GM18517 (cell line): ENCODE data around the gene GTPBP3.

ENCODE experiments used
- ATAC-seq: cut with Tn5 transposase; IDR thresholded peaks from one replicate; pipeline ENCODE4 v1.9.1; 2021; ENCODE audit warnings: mild to moderate bottlenecking, moderate library complexity; ENCODE audit not compliant: unreplicated experiment

GTPBP3 gene

DNA sequence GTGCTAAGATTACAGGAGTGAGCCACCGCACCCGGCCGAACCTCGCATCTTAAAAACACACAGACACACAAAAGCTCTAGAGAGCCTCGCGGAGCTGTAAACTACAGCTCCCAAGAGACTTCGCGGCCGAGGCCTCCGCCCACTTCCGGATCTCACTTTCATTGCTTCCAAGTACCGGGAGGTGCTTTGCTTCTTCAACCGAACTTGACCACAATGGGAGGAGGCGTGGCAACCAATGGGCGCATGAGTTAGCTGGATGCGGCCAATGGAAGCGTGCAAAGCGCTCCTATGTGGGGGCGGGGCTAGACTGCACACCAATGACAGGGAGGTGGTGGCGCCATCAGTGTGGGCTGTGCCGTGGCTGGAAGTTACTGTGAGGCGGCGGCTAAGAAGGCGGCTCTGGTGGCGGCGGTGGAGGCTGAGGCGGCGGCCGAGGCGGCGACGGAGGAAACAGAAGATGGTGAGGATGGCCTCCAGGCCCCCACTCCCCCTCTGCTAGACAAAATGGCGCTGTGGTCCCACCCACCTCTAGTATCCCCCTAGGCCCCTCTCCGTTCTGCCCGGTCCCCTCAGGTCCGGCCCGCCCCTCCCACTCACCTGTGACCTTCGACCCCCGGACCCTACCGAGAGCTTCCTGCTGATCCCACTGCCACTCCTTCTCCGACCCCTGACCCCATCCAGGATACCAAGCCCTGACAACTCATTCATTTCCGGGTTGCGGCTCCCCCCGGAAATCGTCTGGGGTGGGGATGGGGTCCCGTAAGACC, 28.0 kb upstream of the GTPBP3 start, which contains the start of gene DDA1:
Gene DDA1, plus strand, starts transcription at position 366 of the 767 bp plus-strand sequence. Its CDS starts 92 bp downstream, at position 458.
- peak; percentile 47 for ATAC-seq

DNA sequence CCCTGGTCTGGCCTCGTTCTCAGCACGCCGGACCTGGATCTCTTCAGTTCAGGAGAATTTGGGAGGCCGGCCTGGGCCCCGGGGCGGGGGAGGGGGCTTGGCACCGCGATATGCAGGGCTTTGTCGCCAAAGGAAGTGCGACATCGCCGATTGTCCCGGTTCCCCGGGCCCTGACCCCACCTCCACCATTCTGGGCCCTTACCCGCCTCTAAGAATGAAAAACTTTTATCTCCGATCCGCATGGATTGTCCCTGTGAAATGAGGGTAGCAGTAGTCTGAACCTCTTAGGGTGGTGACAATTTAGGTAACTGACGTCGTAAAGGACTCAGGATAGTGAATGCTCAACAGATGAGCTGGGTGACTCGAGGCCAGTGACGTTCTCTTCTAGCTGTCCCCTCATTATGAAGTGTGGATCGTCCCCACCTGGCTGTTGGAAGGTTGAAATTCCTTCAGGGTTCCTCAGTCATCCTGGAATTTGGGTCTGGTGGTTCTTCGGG, 27.3 kb upstream of the GTPBP3 start:
- ATAC-seq = no peak

DNA sequence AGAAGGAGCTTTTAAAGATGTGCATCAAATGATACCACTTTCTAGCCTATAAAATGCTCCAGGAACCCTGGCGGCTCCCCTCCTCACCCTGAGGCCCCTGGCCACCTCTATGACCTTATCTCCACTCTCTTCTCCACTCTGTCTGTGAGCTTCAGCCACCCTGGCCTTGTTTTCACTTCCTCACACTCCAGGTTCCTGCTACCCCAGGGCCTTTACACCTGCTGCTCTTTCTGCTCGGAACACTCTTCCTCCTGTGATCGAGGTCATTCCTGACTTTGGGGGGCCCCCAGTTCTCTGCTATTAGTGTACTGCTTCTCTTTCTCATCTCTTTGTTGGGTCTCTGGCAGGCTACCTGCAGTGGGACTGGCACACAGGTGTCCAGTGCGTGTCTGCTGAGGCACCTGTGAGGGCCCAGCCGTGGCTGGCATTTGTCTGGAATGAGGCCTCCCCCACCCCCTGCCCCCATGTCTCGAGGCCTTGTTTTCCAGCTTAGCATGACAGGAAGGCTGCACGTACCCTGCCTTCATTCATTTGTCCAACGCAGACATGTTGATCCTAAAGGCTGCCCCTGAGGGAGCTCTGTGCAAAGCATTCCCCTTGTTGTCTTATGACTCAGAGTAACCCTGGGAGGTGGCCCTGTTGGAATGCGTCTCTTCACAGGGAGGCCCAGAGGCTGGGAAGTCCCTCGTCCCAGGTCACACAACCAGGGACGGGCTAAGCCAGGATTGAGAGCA, 25.7 kb upstream of the GTPBP3 start:
- ATAC-seq = no peak

DNA sequence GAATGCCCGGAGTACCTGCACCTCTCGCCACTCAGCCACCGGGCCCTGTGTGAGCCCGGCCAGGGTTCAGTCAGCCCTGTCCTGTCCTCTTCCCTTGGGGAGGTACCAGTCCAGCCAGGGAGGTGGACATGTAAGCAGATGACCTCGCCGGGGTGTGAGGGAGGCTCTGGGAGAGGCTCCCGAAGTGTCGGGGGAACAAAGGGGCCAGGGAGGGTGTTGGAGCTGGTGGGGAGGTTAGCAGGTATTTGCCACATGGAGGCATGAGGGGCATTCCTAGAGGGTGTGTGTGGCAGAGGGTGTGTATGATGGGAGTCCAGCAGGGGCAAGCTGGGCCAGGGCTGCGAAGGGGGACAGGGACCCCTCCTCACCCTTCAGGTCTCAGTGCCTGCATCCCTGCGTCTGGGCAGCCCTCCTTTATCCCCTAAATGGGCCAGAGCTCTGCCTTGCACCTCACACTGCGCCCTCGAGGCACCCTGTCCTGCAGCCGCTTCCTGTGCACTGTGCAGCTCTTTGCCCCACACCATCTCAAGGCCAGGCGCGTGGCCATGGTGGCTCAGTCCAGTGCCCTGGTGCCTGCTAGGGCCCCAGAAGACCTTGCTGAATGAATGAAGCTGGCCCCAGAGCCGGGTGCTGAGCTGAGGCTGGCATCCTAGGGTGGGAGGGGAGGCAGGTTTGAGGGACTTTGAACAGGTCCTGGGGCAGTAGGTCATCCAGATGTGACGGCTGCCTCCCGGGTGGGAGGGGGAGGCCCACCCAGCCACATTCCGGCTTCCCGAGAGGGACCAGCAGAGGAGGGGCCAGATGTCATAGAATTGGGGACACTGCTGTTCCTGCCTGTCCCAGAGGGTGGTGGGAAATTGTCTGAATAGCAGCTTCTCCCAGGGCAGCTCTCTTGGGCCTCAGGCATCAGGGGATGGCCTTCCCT, 24.9 kb upstream of the GTPBP3 start:
- no peak for ATAC-seq

DNA sequence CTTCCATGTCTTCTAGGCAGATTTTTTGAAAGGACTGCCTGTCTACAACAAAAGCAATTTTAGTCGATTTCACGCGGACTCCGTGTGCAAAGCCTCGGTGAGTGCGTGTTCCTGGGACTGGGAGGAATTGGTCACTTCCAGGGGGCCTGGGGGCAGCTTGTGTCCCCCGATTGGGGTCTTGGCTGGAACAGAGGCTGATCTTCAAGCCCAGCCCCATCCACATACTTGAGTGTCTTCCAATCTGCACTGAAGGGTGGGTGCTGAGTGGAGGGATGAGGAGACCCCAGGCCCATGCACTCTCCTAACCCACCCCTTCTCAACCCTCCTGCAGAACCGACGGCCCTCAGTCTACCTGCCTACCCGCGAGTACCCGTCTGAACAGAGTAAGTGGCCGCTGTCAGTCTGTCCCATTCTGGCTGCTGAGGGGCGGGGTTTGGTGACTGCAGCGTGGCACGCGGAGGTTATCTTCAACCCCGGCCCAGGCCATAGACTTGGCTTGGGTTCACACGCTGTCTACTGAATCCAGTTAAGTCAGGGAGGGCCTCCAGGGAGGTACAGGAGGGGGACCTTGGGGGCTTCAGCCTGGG, 23.3 kb upstream of the GTPBP3 start:
- no peak for ATAC-seq

DNA sequence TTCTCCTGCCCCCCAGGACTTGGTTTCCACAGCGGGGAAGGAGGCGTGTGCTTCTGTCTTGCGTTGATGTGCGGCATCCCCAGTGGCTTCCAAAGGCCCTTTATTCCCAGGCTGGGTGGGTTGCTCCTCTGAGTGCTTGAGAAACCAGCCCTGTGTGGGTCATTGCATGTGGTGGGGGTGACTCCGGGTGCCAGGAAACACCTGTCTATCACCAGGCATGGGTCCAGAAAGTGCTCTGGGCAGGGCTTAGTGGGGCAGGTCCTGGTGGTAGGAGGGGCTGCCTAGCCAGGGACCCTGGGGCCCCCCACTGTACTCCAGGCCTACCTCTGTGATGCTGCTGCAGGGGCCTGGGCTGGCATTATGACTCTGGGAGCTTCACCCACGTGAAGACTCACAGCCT, 18.4 kb upstream of the GTPBP3 start:
- ATAC-seq = no peak

DNA sequence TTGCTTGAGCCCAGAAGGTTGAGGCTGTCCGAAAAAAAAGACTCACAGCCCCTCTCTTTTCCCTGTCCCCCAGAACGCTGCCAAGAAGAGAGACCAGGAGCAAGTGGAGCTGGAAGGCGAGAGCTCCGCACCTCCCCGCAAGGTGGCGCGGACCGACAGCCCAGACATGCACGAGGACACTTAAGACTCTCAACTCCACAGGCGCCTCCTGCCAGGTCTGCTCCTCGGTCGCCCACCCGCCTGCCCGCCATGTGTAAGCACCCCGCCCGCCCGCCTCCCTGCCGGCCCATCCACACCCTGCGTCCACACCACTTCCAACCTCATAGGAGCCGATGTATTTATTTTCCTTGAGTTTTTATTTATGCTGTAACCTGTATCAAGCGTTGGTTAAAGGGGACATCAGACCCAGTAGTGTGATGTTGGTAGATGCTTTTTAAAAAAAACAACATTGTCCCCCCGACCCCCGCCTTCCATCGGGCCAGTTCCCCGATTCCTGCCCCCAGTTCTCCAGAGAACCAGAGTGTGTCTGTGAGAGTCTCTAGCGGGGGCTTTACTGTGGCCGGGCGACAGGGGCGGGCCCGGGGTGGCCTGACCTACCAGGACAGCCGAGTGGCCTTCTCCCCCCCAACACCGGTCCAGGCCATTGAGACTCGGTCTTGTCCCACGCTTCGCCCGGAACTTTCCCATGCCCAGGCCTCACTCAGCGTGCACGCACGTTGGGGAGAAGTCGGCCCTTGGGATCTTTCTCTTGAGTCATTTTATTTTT, 17.7 kb upstream of the GTPBP3 start:
- no peak for ATAC-seq

DNA sequence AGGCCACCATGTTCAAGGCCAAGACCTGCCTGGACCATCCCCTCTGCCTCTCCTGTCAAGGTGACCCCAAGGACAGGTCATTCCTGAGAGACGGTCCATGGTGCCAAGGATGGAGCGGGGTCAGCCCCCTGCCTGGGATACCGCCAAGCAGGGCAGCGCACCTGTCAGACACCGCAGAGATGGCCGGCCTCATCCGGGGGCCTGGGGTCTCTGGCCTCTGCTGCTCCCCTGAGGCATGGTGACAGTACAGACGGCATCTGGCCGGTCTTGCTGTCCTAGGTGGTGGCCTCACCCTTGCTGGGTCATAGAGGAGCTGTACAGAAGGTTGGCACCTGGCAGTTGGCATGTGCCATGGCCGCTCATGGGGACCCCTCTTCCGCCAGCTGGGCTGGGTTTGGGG, 16.9 kb upstream of the GTPBP3 start:
- no peak for ATAC-seq

DNA sequence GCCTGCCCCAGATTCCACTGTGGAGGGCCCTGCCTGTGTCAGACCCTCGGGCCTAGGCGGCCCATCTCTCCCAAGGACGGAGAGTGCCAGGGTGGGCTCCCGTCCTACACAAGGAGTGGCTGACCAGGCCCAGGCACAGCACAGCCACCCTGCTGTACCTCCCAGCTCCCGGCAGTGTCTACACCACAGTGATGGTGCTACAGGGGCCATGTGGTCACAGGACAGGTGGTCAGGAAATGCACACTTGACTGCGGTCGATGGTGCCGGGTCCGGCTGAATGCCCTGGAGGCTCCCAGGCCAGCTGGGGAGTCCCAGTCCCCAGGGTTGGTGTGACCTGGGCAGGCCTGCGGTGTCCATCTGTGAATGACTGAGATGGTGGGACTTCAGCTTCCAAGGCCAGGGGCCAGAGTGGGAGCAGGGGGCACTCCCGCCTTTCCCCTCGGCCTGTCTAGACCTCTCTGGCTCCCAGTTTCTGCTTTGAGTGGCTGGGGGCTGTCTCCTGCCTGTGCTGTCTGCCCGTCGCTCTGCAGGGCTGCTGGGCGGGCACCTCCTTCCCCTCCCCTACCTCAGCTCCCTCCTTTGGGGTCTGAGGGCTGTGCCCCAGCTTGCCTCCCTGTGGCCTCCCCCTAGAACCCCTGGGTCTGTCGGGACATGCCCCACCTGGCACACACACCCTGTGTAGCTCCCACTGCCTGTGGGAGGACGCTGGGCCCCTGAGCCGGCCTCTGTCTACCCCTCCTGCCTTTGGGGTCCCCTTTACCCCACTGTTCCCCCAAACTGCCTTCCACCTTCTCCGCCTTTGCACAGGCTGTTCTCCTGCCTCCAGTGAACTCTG, 15.5 kb upstream of the GTPBP3 start:
- no peak for ATAC-seq

DNA sequence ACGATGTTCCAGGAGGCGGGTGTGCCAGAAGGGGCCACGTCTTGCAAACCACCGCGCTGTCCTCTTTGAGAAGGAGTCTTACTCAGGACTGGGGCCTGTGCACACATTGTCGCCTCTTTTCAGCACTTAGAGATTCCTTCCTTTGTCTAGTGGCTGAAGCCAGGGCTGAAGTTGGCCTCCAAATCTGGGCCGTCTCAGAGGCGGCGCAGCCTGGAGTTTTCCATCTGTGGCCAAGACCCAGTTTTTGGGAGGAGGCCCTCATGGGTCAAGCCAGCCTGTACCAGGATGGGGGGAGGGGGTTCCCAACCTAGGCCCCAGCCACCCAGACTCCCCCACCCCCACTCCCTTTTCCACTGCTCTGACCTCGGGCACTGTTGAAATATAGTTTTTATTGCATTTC, 14.5 kb upstream of the GTPBP3 start:
- ATAC-seq = no peak

DNA sequence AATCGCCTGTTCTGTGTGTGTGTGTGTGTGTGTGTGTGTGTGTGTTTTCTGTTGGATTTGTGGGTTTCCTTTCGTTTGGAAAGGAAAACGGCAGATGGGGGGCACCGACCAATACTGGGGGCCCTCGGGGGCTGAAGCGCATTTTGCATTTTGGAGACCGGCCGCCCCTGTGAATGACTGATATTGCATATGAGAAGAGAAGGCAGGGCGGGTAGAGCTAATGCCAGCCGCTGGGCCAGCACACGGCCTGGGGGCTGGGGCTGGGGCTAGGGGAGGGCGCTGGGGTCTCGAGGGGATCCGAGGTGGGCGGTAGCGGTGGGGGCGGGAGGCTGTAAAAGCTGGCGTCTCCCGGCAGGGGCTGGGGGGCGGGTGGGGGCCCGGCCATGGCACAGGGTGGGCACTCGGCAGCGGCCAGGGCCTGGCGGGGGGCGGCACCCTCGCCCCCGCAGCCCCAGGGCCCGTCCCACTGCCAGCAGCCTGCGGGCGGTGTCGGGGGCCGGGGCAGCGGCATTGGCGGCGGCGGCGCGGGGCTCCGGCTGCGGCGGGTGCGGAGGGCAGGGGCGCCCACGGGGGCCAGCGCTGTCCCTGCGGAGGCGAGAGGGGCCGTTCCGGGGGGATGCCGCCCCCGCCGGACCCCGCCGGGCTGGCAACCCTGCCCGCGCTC, 13.9 kb upstream of the GTPBP3 start:
- ATAC-seq = no peak

DNA sequence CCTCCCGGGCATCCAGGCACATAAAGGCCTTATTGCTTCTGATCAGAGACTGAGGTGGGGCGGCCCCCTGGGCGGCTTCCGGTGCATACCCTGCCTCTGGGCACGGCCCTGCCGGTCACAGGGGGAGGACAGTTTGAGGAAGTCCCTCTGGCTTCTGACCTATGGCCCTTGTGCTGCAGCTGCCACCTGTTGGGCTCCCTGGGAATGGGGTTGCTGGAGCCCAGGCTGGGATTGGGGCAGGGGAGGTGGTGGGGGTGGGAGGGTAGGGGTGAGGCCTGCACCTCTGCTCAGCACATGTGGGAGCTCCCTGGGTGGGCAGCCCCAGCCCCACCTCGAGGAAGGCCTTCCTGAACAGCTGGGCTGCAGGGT, 13.4 kb upstream of the GTPBP3 start:
- ATAC-seq = no peak

DNA sequence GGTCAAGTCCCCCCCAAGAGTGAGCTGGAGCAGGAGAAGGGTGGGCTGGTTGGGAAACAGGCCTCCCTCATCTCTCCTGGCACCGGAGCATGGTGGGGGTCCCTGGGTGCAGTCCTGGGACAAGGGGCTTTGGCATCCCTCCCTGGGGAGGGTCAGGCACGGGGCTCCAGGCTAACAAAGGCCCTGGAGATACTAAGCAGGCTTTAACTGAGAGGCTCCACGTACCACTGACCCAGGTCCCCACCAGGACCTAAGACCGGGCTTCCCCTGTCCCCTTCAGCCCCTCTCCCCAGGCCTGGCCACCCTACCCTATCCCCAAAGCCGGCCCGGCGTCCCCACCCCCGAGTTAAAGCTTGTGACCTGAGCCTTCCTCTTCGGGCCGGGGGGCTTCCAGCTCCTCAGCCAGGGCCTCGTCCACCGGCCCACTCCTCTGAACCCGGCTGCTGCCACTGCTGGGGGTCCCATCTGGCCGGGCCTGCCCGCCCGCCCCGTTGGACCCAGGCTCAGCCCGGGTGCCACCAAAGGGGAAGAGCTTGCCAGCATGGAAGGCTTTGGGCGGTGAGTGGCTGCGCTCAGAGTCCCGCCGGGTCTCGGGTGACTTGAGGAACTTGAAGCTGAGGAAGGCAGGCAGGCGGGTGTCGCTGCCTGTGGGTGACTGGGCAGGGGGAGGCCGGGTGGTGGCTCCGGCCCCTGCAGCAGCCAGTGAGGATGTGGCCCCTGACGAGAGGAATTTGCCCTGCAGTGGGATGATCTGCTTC, 12.8 kb upstream of the GTPBP3 start:
- ATAC-seq = no peak

DNA sequence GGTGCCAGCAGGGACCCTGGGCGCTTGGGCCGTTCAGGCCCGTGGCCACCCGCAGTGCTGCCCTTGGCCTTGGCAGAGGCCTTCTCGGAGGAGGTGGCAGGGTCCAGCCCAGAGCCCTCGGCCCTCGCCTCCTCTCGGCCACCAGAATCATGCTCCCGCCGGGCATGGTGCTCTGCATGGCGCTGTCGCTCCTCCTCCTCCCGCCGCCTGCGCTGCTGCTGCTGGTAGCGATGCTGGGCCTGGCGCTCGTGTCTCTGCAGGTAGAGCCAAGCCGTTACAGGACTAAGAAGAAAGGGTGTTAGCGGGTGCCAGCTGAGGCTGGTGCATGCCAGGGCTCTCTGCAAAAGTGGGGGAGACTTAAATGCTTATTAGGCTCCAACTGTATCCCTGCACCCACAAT, 12.2 kb upstream of the GTPBP3 start:
- no peak for ATAC-seq

DNA sequence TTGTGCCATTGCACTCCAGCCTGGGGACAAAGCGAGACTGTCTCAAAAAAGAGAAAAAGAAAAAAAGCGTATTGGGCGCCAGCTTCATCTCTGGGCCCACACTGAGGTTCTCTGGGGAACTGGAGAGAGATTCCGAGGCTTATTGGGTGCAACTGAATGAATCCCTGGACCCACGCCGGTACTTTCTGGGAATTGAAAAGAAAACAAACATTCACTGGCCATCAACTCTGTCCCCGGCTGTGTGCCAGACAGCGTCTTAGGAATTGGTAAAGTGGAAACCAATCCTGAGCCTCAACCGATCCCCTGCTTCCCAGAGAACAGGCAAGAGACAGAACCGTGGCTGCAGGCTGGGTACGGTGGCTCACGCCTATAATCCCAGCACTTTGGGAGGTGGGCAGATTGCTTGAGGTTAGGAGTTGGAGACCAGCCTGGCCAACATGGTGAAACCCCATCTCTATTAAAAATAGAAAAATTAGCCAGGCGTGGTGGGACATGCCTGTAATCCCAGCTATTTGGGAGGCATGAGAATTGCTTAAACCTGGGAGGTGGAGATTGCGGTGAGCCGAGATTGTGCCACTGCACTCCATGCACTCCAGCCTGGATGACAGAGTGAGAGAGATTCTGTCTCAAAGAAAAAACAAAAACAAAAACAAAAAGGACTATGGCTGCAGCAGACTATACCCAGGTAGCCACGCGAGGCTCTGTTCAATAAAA, 11.3 kb upstream of the GTPBP3 start:
- no peak for ATAC-seq

DNA sequence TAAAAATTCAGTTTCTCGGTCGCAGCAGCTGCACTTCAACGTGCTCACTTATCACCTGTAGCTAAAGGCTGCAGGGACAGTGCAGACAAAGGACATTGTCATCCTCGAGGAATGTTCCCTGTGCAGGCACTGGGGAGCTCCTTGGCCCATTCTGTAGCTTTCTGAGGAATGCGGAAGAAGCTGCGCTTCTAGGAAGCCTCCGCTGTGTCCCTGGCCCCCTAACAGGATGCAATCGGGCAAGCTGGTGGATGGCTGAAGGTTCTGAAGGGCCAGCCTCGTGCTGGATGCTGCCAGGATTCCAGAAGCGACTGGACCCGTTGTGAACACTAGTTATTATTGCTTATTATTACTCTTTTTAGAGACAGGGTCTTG, 10.8 kb upstream of the GTPBP3 start:
- no peak for ATAC-seq

DNA sequence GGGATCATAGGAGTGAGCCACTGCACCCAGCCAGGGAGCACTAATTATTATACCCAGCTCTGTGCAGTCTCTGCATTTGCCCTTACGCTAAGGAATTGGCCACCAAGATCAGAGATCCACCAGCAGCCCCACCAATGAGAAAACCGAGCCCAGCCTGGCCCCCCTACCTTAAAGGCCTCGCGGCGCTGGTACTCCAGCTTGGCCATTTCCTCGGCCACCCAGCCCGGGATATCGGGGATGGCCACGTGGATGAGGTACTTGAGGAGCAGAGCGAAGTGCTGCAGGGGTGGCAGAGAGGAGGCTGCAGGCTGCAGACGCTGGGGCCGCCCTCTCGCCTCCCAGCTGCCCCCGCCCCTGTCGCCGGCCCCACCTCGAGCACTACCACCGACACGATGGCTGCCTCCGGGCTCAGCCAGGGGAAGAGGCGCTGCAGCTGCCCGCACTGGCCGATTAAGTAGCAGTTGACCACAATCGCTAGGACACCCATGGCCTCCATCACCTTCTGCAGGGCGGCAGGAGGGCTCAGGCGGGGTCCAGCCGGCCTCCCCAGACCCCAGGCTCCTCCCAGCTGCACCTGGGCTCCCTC, 10.2 kb upstream of the GTPBP3 start:
- no peak for ATAC-seq
